ENCODE data around the gene KRTAP5-5.
"Not testable (repeated sequence)": the region's sequence is repeated elsewhere in the genome, so short reads cannot be mapped to it uniquely, and the experiment has no call there.

Gene KRTAP5-5

GRCh38 chr11:1607901-1608300, 21.7 kb upstream of the KRTAP5-5 start:
- DNase-seq, result not testable (repeated sequence)

GRCh38 chr11:1608363-1608762, 21.2 kb upstream of the KRTAP5-5 start, which contains the start of gene KRTAP5-3:
Gene KRTAP5-3, minus strand, starts transcription at chr11:1608463. Its CDS starts 78 bp downstream, at chr11:1608385.
- no peak for DNase-seq

GRCh38 chr11:1618231-1618630, 11.3 kb upstream of the KRTAP5-5 start:
- DNase-seq, result no peak

- DNase-seq, result peak; percentile 49
Observed at GRCh38 chr11:1619449-1619848, 10.1 kb upstream of the KRTAP5-5 start.

GRCh38 chr11:1622086-1622485, 7.5 kb upstream of the KRTAP5-5 start, which contains the start of gene KRTAP5-4:
Gene KRTAP5-4, minus strand, starts transcription at chr11:1622138. Its CDS starts 45 bp downstream, at chr11:1622093.
- DNase-seq, result no peak

GRCh38 chr11:1623716-1624115, 5.9 kb upstream of the KRTAP5-5 start:
- no peak for DNase-seq

- no peak for DNase-seq
Observed at GRCh38 chr11:1624621-1625020, 5.0 kb upstream of the KRTAP5-5 start.

- no peak for DNase-seq
Observed at GRCh38 chr11:1625541-1625940, 4.0 kb upstream of the KRTAP5-5 start.

- DNase-seq, result peak; percentile 69
Observed at GRCh38 chr11:1628506-1629325, 859 bp upstream of the KRTAP5-5 start.

- no peak for DNase-seq
Observed at GRCh38 chr11:1630271-1630670, 696 bp downstream of the KRTAP5-5 start.

GRCh38 chr11:1631066-1631568, 1.5 kb downstream of the KRTAP5-5 start:
- DNase-seq, result no peak

- no peak for DNase-seq
Observed at GRCh38 chr11:1632053-1632714, 2.6 kb downstream of the KRTAP5-5 start.

GRCh38 chr11:1633864-1634263, 4.3 kb downstream of the KRTAP5-5 start:
- no peak for DNase-seq

- DNase-seq, result no peak
Observed at GRCh38 chr11:1636291-1636950, 6.8 kb downstream of the KRTAP5-5 start.

- DNase-seq, result no peak
Observed at GRCh38 chr11:1637628-1638027, 8.1 kb downstream of the KRTAP5-5 start.

- no peak for DNase-seq
Observed at GRCh38 chr11:1638344-1638743, 8.8 kb downstream of the KRTAP5-5 start.

- DNase-seq, result no peak
Observed at GRCh38 chr11:1639102-1639620, 9.6 kb downstream of the KRTAP5-5 start.

GRCh38 chr11:1639666-1640065, 10.1 kb downstream of the KRTAP5-5 start:
- DNase-seq, result no peak

- DNase-seq, result peak; percentile 11
Observed at GRCh38 chr11:1640076-1640946, 10.7 kb downstream of the KRTAP5-5 start.

GRCh38 chr11:1641096-1641495, 11.5 kb downstream of the KRTAP5-5 start:
- DNase-seq, result no peak

- no peak for DNase-seq
Observed at GRCh38 chr11:1642288-1643145, 12.9 kb downstream of the KRTAP5-5 start.

Data from CD4-positive, alpha-beta T cell treated with Interleukin-10 for 1 hour (primary cell).